Brain pericyte (primary cell): Measurements from ENCODE around the gene CGB2.
"Not testable (repeated sequence)": the region's sequence is repeated elsewhere in the genome, so short reads cannot be mapped to it uniquely, and the experiment has no call there.

ENCODE experiments used
- DNase-seq: peaks from one replicate; pipeline ENCODE4 v3.0.0-alpha.2; 2012; ENCODE audit warnings: low read depth, low spot score

Gene CGB2

GRCh38 chr19:49010453-49010852 lies 21.2 kb upstream of the CGB2 start:
- no peak for DNase-seq

- DNase-seq: no peak
Measured at GRCh38 chr19:49011194-49011593, 20.5 kb upstream of the CGB2 start.

GRCh38 chr19:49014123-49014869 lies 17.4 kb upstream of the CGB2 start:
- no peak for DNase-seq

DNA sequence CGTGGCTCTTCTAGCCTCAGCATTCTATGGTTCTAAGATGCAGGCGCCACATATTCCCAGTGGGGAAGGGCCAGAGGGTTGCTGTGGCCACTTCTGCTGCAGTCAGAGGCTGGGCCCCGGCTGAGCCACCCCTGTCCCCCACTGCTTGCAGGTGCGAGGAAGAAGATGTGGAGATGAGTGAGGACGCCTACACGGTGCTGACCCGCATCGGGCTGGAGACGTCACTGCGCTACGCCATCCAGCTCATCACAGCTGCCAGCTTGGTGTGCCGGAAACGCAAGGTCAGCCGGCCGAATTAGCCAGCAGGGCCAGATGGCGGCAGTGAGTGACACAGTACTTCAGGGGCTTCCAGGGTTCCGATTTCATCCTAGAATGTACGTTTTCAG lies 16.8 kb upstream of the CGB2 start:
- DNase-seq: no peak

GRCh38 chr19:49016067-49016839 lies 15.4 kb upstream of the CGB2 start:
- DNase-seq: no peak

DNA sequence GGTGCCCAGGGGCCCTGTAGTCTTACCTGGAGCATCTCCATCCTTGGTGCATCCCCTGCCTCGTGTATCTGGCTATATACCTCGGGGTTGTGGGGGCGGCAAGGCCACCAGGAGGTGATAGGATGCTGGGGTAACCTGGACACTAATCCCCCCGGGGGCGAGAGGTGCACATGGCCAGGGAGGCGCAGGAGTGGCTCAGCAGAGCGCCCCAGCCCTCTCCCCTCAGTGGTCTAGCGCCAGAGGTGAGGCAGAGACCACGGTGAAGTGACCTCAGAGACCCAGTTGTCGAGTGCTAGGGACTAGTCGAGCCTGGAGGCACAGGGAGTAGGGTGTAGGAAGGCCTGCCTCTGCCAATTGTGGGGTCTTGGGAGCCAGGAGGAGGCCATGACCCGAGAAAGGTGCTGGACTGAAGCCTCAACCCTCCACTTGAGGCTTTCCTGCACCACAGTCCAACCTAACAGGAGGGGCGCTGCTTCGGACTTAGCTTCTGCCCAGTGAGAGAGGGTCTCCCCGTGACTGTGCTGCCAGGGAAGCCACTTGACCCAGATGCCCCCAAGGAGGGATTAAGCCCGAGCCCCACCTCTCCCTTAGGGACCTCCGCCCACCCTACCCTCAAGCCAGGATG lies 14.5 kb upstream of the CGB2 start, which contains the start of gene LHB:
Gene LHB (minus strand): TSS at position 51 of the 625 bp plus-strand sequence. CDS start 10 bp downstream, at position 41.
- no peak for DNase-seq

DNA sequence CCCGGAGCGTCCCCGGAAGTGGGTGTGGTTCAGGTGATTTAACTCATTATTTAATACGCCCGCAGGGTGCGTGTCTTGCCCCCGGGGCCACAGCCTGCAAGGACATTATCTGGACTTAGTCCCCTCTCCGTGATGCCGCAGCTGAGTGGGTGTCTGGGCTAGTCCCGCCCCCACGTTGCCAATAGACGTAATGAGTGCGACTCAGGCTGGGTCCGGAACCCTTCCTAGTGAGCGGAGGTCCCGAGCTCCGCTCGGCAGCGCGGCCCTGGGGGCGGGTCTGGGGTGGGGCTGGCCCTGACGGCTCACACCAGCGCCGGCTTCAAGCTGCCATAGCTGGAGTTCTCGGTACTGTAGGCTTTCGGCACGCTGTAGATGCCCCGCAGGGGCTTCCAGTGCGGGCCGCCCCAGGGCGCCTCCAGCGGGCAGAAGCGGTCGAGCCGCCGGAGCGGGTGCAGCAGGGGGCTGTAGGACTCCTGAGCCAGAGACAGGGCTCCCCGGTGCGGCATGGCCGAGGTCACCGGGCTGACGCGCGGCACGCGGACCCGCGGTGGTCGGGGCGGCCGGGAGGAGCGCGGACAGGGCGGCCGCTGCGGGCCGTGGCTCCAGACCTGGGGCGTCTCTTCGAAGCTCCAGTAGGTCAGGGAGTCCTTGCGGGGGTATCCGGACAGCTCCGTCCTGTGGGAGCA lies 13.9 kb upstream of the CGB2 start:
- no peak for DNase-seq

GRCh38 chr19:49018388-49019241 lies 13.1 kb upstream of the CGB2 start:
- not testable (repeated sequence) for DNase-seq

DNA sequence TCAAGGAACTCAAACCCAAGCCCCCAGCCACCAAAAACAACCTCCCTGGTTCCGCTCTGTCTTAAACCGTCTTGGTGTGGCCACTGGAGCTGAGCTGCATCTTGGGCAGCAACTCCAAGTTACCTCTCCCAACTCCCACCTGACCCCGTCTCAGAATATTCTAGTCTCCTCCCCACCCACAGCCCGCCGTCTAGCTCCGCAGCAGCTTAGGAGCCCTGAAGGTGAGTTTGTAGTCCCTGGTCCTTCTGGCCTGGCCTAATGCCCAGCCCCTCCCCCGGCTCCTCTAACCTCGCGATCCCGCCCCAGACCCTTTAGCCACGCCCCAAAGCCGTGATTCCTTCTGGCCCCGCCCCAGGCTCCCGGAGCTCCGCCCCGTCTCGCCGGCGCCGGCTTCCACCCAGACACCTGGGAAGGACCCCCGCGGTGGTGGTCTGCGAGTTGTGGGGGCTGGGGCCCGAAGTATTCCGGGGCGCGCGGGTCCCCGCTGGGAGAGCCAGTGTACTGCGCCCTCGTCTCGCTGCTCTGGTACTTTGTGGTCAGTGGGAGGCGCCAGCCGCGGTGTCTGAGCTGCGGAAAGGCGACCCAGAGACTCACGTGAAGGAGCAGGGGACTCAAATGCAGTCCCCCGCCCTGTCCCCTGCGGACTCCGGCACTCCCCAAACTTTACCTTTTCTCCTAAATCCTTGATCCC lies 12.3 kb upstream of the CGB2 start:
- DNase-seq: no peak

DNA sequence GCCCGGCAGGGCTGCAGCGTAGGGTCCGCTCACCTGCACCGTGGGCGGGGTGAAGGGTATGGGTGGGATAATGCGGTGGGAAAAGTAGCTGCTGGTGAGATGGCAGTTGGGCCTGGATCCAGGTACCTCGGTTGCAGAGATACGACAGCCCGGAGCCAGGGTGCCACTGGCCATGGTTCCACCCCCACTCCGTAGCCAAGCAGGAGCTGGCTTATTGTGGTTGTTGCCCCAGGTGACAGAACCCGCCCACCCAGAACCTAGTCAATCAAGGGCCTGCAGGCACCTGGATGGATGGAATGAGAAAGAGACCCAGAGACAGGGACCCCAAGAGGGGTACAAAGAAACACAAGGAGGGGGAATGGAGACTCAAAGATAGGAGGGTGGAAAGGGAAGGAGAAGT lies 11.3 kb upstream of the CGB2 start:
- no peak for DNase-seq

GRCh38 chr19:49020931-49021895 lies 10.5 kb upstream of the CGB2 start:
- no peak for DNase-seq

GRCh38 chr19:49022116-49022515 lies 9.6 kb upstream of the CGB2 start:
- no peak for DNase-seq

- DNase-seq: not testable (repeated sequence)
Measured at GRCh38 chr19:49024233-49024632, 7.5 kb upstream of the CGB2 start, which contains the start of gene CGB3. CGB3 (minus strand) TSS chr19:49024333; CDS start chr19:49023971, 362 bp downstream.

- DNase-seq: not testable (repeated sequence)
Measured at GRCh38 chr19:49025088-49025487, 6.6 kb upstream of the CGB2 start.

DNA sequence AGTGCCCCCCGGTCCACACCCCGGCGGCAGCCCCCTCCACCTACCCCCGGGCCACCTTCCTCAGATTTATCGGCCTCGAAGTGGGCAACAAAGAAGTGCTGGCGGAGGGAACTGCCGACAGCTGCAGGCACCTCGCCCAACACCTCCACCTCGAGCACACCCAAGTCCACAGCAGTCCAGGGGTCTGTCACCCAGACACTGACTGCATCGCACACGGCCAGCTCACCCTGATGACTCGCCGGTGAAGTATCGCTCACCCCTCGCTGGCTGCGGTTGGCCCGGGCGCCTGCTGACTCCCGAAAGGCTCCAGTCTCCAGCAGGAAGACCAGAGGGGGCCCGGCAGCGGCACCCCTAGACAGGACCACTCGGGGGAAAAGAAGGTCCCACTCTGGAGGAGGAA lies 6.1 kb upstream of the CGB2 start:
- not testable (repeated sequence) for DNase-seq

DNA sequence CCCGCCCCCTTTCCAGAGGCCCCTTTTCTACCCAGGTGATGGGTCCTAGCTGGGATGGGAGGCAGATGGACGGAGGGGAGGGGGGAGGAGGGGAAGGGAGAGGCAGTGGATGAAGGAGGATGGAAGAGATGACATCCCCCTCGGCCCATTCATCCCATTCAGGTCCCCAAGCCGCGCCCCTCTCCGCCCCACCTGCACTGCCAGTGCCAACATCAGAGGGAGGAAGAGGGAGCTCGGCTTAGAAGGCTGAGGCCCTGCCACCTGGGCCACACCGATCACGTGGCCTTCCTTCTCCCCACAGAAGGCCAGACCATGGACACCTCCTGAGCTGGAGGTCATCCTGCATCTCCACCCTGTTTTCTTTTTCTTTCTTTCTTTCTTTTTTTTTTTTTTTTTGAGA lies 3.0 kb upstream of the CGB2 start:
- not testable (repeated sequence) for DNase-seq

DNA sequence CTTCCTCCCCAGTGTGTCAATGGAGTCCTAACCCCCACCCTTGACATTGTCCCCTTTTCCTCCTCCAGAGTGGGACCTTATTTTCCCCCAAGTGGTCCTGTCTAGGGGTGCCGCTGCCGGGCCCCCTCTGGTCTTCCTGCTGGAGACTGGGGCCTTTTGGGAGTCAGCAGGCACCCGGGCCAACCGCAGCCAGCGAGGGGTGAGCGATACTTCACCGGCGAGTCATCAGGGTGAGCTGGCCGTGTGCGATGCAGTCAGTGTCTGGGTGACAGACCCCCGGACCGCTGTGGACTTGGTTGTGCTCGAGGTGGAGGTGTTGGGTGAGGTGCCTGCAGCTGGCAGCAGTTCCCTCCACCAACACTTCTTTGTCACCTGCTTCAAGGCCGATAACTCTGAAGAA lies 1.9 kb upstream of the CGB2 start:
- DNase-seq: not testable (repeated sequence)

DNA sequence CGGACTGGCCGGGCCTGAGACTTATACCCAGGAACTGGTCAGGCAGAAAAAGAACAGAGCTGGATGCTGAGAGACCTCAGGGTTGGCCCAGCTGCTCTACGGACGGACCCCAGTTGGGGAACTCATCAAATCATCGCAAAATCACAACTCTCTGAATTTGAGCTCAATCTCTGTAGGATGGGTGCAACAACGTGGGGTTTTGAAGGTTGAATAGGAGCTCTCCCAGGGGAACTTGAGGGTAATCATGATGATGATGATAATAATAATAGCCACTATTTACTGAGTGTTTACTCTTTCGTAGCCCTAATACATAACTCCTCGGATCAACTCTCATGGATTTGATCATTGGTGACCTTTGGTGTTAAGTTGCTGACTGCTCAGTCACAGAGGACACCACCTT lies 1.4 kb upstream of the CGB2 start:
- not testable (repeated sequence) for DNase-seq

- DNase-seq: not testable (repeated sequence)
Measured at GRCh38 chr19:49036815-49037214, 5.1 kb downstream of the CGB2 start, which contains the start of gene CGB1. CGB1 (minus strand) TSS chr19:49036895; CDS start chr19:49036711, 184 bp downstream.
